Measurements from ENCODE around the gene IGFN1.

GRCh38 chr1:201143726-201144635 lies 46.6 kb upstream of the IGFN1 start:
- no peak for TF ChIP-seq RELA (IDR thresholded peaks at IDR 0.05; ENCODE audit: borderline replicate concordance, partially characterized antibody)
- TF ChIP-seq CEBPB (IDR thresholded peaks at IDR 0.05; ENCODE audit: borderline replicate concordance in 1 of 2, low read depth in 2 of 2, low read length in 2 of 2): no peak
- TF ChIP-seq POU2F2 (IDR thresholded peaks at IDR 0.05; ENCODE audit: borderline replicate concordance, low read depth, low read length): no peak
- TF ChIP-seq POLR2A (IDR thresholded peaks at IDR 0.05; ENCODE audit: low read depth, low read length): no peak
- no peak for TF ChIP-seq NFYB (IDR thresholded peaks at IDR 0.05; ENCODE audit: insufficient read depth, low read depth, low read length)
- no peak for TF ChIP-seq EP300 (IDR thresholded peaks at IDR 0.05; ENCODE audit: borderline replicate concordance in 1 of 2, control insufficient read depth in 1 of 2, low read depth in 2 of 2, low read length in 2 of 2)
- TF ChIP-seq CTCF (IDR thresholded peaks at IDR 0.05 in 2 of 3, conservative IDR thresholded peaks at IDR 0.05 in 1 of 3; ENCODE audit: control insufficient read depth in 2 of 3, extremely low read depth in 1 of 3, insufficient read depth in 1 of 3, low read depth in 3 of 3, low read length in 3 of 3): no peak
- TF ChIP-seq TAF1 (IDR thresholded peaks at IDR 0.05; ENCODE audit: borderline replicate concordance, low read depth, low read length): no peak
- TF ChIP-seq REST (IDR thresholded peaks at IDR 0.05; ENCODE audit: low read depth, low read length): no peak
- no peak for TF ChIP-seq ZNF274 (IDR thresholded peaks at IDR 0.05; ENCODE audit: insufficient read depth, insufficient read length)
- TF ChIP-seq DPF2 (IDR thresholded peaks at IDR 0.05): no peak

All from GM12878 (cell line).